ENCODE measurements around the gene PADI1.

The PADI1 gene

GRCh38 chr1:17244821-17245740 lies 40.2 kb downstream of the PADI1 start:
- no peak for DNase-seq

GRCh38 chr1:17245816-17246325 lies 40.9 kb downstream of the PADI1 start:
- DNase-seq: no peak

DNA sequence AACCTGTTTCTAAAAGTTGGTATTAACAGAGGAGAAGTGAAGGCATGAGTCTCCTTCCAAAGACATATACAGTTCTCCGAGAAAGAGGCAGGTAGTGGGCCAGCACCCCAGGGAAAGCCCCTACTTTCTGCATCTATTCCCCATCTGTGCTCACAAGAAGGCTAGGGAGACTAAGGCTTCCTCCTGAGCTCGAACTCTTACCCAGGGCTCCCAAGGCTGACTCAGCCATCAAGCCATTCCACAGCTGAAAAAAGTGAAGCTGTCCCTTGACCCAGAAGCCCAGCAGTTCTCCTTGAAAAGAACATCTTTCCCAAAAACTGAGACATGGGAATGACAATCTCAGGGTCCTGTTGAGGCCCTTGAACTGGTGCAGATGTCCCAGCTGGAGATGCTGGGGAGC lies 42.0 kb downstream of the PADI1 start:
- no peak for DNase-seq

DNA sequence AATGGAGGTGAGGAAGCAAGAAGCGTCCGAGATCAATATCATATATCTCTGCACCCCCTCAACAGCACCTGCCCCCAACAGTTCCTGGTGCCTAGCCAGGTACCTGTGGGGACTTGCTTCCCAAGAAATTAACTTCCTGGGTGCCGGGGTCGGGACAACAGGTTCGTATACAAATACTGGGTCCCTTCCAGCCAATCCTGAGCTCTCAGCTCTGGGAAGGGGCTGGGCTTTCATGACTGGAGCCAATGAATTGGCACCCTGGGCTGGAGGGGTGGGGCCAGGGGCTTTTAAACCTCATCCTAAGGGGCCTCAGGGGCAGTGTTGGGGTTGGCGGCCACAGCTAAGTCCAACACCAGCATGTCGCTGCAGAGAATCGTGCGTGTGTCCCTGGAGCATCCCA lies 43.9 kb downstream of the PADI1 start, which contains the start of gene PADI3:
TSS of gene PADI3 (plus strand) at position 318 of the 400 bp plus-strand sequence. CDS start at position 358, 40 bp downstream.
- no peak for DNase-seq

DNA sequence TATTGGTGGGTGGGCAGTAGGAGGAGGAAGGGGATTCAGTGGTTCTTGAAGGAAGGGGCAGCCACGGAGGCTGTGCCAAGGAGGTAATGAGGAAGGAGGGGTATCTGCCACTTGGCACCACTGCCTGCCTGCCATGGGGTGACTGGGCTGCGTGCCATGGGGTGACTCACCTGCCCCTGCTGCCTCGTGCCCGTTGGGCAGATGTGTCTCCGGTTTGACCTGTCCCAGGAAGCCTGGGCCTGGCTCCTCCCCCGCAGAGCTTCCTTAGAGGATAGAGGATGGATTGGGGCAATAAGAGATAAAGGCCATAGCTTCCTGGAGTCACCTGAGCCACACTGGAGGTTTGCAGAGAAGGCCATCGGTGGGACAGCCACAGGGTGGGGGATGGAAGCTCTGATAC lies 45.7 kb downstream of the PADI1 start:
- no peak for DNase-seq

DNA sequence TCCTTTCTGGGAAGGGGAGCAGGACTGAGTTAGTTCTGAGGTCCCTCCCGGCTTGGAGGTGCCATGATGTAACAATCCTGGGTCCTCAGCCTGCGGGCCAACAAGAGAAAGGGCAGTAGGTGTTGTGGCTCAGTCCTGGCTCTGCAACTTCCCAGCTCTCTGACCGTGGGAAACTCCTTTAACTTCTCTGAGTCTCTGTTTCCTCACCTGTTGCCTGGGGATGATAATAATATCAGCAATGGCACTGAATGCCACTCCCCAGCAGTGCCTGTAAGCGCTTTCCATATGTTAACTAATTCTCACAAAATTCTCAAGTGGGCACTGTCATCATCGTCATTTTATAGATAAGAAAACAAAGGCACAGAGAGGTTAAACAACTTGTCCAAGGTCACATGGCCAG lies 46.3 kb downstream of the PADI1 start:
- no peak for DNase-seq

DNA sequence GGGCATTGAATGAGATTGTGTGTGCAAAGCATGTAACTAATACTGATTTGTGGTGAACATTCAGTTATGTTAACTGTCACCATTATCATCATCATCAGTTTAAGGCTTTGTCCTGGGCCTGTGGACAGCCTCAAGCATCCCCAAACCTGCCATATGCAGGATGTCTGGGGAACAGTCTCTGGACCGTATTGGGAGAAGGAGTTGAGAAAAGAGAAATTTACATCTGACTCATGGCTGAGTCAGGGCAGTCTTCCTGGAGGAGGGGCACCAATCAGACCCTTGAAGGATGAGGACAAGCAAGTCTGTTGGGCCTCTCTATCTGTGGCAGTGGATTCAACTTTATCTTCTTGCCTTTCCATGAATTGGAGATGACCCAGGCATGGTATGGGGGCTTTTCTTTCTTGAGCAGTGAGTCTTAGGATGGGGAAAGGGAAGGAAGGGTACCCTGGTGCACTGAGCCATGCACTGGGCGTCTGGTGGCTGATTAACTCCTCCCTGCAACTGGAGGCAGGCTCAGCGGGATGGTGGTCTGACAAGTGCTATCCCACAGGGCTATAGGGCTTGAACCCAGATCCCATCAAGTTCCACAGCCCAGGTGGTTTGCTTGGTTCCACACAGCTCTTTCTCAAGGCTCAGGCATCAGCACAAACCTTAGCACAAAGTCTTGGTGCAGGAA lies 46.9 kb downstream of the PADI1 start:
- no peak for DNase-seq

GRCh38 chr1:17255336-17255735 lies 50.4 kb downstream of the PADI1 start:
- no peak for DNase-seq

GRCh38 chr1:17258116-17258757 lies 53.3 kb downstream of the PADI1 start:
- no peak for DNase-seq

DNA sequence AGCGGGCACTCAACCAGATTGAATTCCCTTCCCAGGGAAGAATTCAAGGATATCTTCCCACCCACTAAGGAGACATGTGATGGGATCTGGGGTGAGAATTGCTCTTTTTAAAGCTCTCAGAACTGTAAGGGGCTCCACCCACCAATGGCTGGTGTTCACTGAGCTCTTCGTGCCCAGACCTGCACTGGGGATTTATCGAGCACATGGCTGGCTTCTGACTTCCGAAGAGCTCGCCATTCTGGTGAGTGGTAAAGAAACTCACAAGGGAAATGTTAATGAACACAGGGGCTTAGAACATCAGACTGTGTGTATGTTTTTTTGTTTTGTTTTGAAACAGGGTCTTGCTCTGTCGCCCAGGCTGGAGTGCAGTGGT lies 53.8 kb downstream of the PADI1 start:
- DNase-seq: no peak

GRCh38 chr1:17259233-17259873 lies 54.4 kb downstream of the PADI1 start:
- no peak for DNase-seq

DNA sequence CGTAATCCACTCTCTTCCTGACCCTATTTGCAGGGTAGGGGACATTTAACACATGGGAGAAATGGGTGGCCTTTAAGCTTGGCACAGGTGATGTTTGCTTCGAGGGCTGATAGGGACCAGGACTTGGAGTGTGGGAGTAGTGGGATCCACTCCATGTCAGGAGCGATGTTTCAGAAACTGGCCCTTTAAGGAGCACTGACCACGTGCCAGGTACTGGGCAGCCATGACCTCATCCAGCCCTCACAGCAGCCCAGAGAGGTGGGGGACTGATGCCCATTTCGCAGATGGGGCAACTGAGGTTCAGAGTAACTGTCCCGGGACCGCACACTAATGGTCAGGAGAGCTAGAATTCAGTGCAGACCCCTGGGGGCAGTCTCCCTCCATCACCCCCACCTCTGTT lies 55.3 kb downstream of the PADI1 start:
- no peak for DNase-seq

- no peak for DNase-seq
These were observed 55.8 kb downstream of the PADI1 start for GRCh38 chr1:17260738-17261137.

- DNase-seq: no peak
These were observed 59.0 kb downstream of the PADI1 start for GRCh38 chr1:17263936-17264335.

GRCh38 chr1:17264470-17264869 lies 59.5 kb downstream of the PADI1 start:
- DNase-seq: no peak

DNA sequence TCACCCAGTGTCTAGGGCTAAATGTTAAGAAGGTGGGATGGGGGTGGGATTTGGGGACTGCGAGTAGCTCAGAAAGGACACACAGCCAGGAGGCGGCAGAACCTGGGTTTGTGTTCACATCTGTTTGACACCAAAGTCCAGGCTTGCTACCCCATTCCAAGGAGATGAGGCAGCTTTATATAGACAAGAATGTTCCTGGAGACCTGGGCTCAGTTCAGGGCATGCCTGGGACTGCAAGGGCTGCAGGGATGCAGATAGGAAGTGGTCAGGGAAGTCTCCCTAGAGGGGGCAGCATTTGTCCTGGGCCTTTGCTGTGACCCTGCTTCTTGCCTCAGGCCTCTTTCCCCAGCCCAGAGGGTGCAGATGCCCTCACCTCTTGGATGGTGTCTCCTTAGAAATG lies 60.2 kb downstream of the PADI1 start:
- DNase-seq: no peak

GRCh38 chr1:17265950-17266349 lies 61.0 kb downstream of the PADI1 start:
- DNase-seq: no peak

GRCh38 chr1:17270891-17271765 lies 66.2 kb downstream of the PADI1 start:
- DNase-seq: no peak

GRCh38 chr1:17272066-17272465 lies 67.1 kb downstream of the PADI1 start:
- DNase-seq: no peak

DNA sequence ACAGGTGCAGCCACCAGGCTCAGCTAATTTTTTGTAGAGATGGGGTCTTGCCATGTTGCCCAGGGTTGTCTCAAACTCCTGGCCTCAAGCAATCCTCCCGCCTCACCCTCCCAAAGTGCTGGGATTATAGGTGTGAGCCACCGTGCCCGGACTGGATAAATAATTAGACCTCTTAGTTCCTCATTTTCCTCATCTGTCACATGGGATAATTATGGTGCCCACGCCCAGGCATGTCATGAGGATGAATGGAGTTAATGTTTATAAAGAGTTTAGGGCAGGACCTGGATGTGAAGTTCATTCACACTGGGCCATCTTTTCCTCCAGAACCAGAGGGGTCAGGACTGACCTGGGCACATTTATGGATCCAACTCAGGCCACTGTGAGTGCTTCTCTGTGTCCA lies 67.7 kb downstream of the PADI1 start:
- no peak for DNase-seq

DNA sequence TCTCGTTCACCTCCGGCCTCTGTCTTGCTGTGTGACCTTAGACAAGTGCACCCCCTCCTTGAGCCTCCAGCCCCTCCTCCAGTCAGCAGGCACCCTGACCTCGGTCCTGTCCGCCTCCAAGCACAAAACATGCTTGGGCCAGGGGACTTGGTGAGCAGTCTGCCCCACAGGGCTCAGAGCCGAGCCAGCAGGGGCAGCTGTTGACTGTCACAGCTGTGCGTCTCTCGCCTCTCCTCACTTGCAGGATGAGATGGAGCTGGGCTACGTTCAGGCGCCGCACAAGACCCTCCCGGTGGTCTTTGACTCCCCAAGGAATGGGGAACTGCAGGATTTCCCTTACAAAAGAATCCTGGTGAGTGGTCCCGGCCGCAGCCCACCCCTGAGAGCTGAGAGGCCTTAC lies 68.2 kb downstream of the PADI1 start:
- DNase-seq: no peak

Data from effector CD8-positive, alpha-beta T cell (primary cell).